Uterus (tissue), 2 donors: Measurements from ENCODE around the gene MKRN1.

Experiments
- POLR2A ChIP-seq, 2 donors: fragments of 450-650 bp; IDR thresholded peaks; one replicate each; pipeline ENCODE4 v1.6.1; 2016; ENCODE audit warnings: antibody characterized with exemption in 2 of 2, mild to moderate bottlenecking in 1 of 2, moderate library complexity in 1 of 2
- TF ChIP-seq, protein P1 (sequence below), 4 experiments: fragments of 200-600 bp in 2 of 4; fragments of 450-650 bp in 2 of 4; sonication (generic) in 2 of 4; IDR thresholded peaks; one replicate each; pipeline ENCODE4 v1.5.1; 2016 to 2019; ENCODE audit warnings: antibody characterized with exemption in 4 of 4, mild to moderate bottlenecking in 2 of 4, moderate library complexity in 1 of 4

DNA sequence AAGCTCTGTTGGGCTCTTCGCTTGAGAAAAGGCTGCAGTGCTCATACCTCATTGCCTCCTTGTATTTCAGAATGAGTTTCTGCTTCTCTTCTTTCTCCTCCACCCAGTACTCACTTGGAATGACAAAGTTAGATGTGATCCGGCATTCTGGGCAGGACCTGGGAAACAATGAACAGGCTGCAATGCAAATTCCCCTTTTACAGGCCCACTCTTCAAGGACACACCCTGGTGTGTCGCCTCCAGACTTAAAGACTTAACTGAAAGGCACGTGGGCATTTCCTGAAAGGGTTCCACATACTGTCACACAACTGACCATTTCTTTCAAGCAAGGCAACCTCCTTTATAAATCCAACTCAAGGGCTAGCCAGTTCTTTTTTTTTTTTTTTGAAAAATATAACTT is 23.6 kb downstream of the MKRN1 start:
- no peak for TF ChIP-seq POLR2A (IDR thresholded peaks at IDR 0.05)
- TF ChIP-seq, protein P1, sequence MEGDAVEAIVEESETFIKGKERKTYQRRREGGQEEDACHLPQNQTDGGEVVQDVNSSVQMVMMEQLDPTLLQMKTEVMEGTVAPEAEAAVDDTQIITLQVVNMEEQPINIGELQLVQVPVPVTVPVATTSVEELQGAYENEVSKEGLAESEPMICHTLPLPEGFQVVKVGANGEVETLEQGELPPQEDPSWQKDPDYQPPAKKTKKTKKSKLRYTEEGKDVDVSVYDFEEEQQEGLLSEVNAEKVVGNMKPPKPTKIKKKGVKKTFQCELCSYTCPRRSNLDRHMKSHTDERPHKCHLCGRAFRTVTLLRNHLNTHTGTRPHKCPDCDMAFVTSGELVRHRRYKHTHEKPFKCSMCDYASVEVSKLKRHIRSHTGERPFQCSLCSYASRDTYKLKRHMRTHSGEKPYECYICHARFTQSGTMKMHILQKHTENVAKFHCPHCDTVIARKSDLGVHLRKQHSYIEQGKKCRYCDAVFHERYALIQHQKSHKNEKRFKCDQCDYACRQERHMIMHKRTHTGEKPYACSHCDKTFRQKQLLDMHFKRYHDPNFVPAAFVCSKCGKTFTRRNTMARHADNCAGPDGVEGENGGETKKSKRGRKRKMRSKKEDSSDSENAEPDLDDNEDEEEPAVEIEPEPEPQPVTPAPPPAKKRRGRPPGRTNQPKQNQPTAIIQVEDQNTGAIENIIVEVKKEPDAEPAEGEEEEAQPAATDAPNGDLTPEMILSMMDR (IDR thresholded peaks at IDR 0.05) = no peak
